Mesendoderm (in vitro differentiated cells): ENCODE results near the gene HERC4.

Experiments used
- DNase-seq: peaks from one replicate; pipeline ENCODE4 v3.0.0; 2013
- H2AK5ac ChIP-seq: 2 replicates; pipeline ENCODE4 v1.6.1; 2013; ENCODE audit warnings: low read length, inconsistent platforms
- H2BK120ac ChIP-seq: 2 replicates; pipeline ENCODE4 v1.6.1; 2013; ENCODE audit warnings: low read depth, mild to moderate bottlenecking, low read length, moderate library complexity, mixed read lengths
- H2BK15ac ChIP-seq: replicated peaks from 2 replicates; pipeline ENCODE4 v1.6.1; 2013; ENCODE audit warnings: low read depth, mild to moderate bottlenecking, moderate library complexity
- H2BK5ac ChIP-seq: 2 replicates; pipeline ENCODE4 v1.6.1; 2013; ENCODE audit warnings: low read length, inconsistent platforms
- H3K18ac ChIP-seq: 2 replicates; pipeline ENCODE4 v1.6.1; 2013; ENCODE audit warnings: mild to moderate bottlenecking, low read length, mixed read lengths
- H3K23ac ChIP-seq: one replicate; pipeline ENCODE4 v1.6.1; 2013; ENCODE audit warnings: low read length
- H3K27ac ChIP-seq: 2 replicates; pipeline ENCODE4 v1.5.1; 2013; ENCODE audit warnings: low read depth, mild to moderate bottlenecking, inconsistent platforms, low read length, moderate library complexity
- H3K27me3 ChIP-seq: 2 replicates; pipeline ENCODE4 v1.6.1; 2013; ENCODE audit warnings: low read length, control low read depth, mild to moderate bottlenecking, inconsistent platforms; ENCODE audit not compliant: insufficient read depth, poor library complexity
- H3K36me3 ChIP-seq: 2 replicates; pipeline ENCODE4 v1.6.1; 2013; ENCODE audit warnings: low read length, inconsistent platforms; ENCODE audit not compliant: control insufficient read depth, insufficient read depth
- H3K4ac ChIP-seq: one replicate; pipeline ENCODE4 v1.6.1; 2013; ENCODE audit warnings: low read depth, mild to moderate bottlenecking, low read length, moderate library complexity
- H3K4me1 ChIP-seq: 2 replicates; pipeline ENCODE4 v1.6.1; 2013; ENCODE audit warnings: low read depth, low read length, inconsistent platforms; ENCODE audit not compliant: control insufficient read depth
- H3K4me2 ChIP-seq: 2 replicates; pipeline ENCODE4 v1.6.1; 2013; ENCODE audit warnings: low read length
- H3K4me3 ChIP-seq: 2 replicates; pipeline ENCODE4 v1.5.1; 2013; ENCODE audit warnings: mild to moderate bottlenecking, low read length
- H3K56ac ChIP-seq: one replicate; pipeline ENCODE4 v1.6.1; 2013; ENCODE audit warnings: low read length
- H3K79me1 ChIP-seq: 2 replicates; pipeline ENCODE4 v1.6.1; 2013; ENCODE audit warnings: low read length, inconsistent platforms
- H3K79me2 ChIP-seq: 2 replicates; pipeline ENCODE4 v1.6.1; 2013; ENCODE audit warnings: mild to moderate bottlenecking, low read length; ENCODE audit not compliant: control insufficient read depth, insufficient read depth
- H3K9ac ChIP-seq: 2 replicates; pipeline ENCODE4 v1.6.1; 2013; ENCODE audit warnings: low read length, inconsistent platforms
- H4K5ac ChIP-seq: one replicate; pipeline ENCODE4 v1.6.1; 2013; ENCODE audit warnings: low read length
- H4K8ac ChIP-seq: one replicate; pipeline ENCODE4 v1.6.1; 2013; ENCODE audit warnings: low read depth, mild to moderate bottlenecking, control low read depth, low read length, moderate library complexity
- WGBS: extraction: QIAGEN DNeasy Blood & Tissue Kit; methylation state at CpG from one replicate; pipeline ENCODE4 v1.1.7; 2013; ENCODE audit warnings: low lambda C conversion rate, missing lambda C conversion rate; ENCODE audit not compliant: insufficient coverage; ENCODE audit errors: extremely low coverage; 5-methylcytosine and 5-hydroxymethylcytosine counted together

Gene HERC4

GRCh38 chr10:68112837-68113236 lies 37.8 kb upstream of the HERC4 start:
- H3K4me1 ChIP-seq: no peaks in the 10 kb centered on the region
- DNase-seq: no peak
- no CpG with 5 or more reads among the region's 1 CpG for WGBS

GRCh38 chr10:68111584-68111983 lies 36.5 kb upstream of the HERC4 start:
- no peak overlapping the region for H3K27ac ChIP-seq
- H4K5ac ChIP-seq: no peak overlapping the region
- H3K4me1 ChIP-seq: no peaks in the 10 kb centered on the region
- no peak overlapping the region for H3K4me2 ChIP-seq
- H3K23ac ChIP-seq: no peak overlapping the region
- no peak overlapping the region for H2BK5ac ChIP-seq
- H3K56ac ChIP-seq: no peak overlapping the region
- no peak for DNase-seq
- H4K8ac ChIP-seq: no peak overlapping the region
- H2AK5ac ChIP-seq: no peak overlapping the region
- H3K27me3 ChIP-seq: no peaks in the 10 kb centered on the region
- H3K18ac ChIP-seq: no peak overlapping the region
- no peaks in the 10 kb centered on the region for H3K79me2 ChIP-seq
- no peaks in the 10 kb centered on the region for H3K36me3 ChIP-seq
- H3K9ac ChIP-seq: no peak overlapping the region
- no CpG with 5 or more reads among the region's 2 CpGs for whole genome bisulfite sequencing
- H3K4ac ChIP-seq: no peak overlapping the region
- no peak overlapping the region for H3K4me3 ChIP-seq
- H3K79me1 ChIP-seq: no peaks in the 10 kb centered on the region
- no peak overlapping the region for H2BK15ac ChIP-seq
- no peak overlapping the region for H2BK120ac ChIP-seq

More at GRCh38 chr10:68112837-68113236, 37.8 kb upstream of the HERC4 start:
- no peak overlapping the region for H3K4me2 ChIP-seq
- H2BK15ac ChIP-seq: no peak overlapping the region
- no peak overlapping the region for H2AK5ac ChIP-seq
- no peak overlapping the region for H3K18ac ChIP-seq
- no peak overlapping the region for H3K23ac ChIP-seq
- no peak overlapping the region for H2BK120ac ChIP-seq
- no peaks in the 10 kb centered on the region for H3K79me2 ChIP-seq
- H3K27me3 ChIP-seq: no peaks in the 10 kb centered on the region
- no peak overlapping the region for H3K27ac ChIP-seq
- H3K4ac ChIP-seq: no peak overlapping the region
- no peaks in the 10 kb centered on the region for H3K79me1 ChIP-seq
- H2BK5ac ChIP-seq: no peak overlapping the region
- H3K36me3 ChIP-seq: no peaks in the 10 kb centered on the region
- H4K5ac ChIP-seq: no peak overlapping the region
- H3K4me3 ChIP-seq: no peak overlapping the region
- H3K9ac ChIP-seq: no peak overlapping the region
- H4K8ac ChIP-seq: no peak overlapping the region
- H3K56ac ChIP-seq: no peak overlapping the region

- Histone ChIP-seq H3K27me3 (no peaks in the 10 kb centered on the region), H4K8ac (no peak overlapping the region), H3K18ac (no peak overlapping the region), H3K4me2 (no peak overlapping the region), H2BK15ac (no peak overlapping the region), H3K4me1 (no peaks in the 10 kb centered on the region), H4K5ac (no peak overlapping the region), H3K4ac (no peak overlapping the region), H2BK120ac (no peak overlapping the region), H3K36me3 (no peaks in the 10 kb centered on the region), H2AK5ac (no peak overlapping the region), H3K79me2 (no peaks in the 10 kb centered on the region), H2BK5ac (no peak overlapping the region), H3K9ac (no peak overlapping the region), H3K27ac (no peak overlapping the region), H3K4me3 (no peak overlapping the region), H3K23ac (no peak overlapping the region), H3K79me1 (no peaks in the 10 kb centered on the region), H3K56ac (no peak overlapping the region)
- WGBS: no CpG with 5 or more reads among the region's 2 CpGs
- no peak for DNase-seq
Measured at GRCh38 chr10:68110027-68110426, 34.9 kb upstream of the HERC4 start.

GRCh38 chr10:68109331-68109730 lies 34.2 kb upstream of the HERC4 start, which contains the start of gene MYPN:
Gene MYPN, plus strand, starts transcription at chr10:68109488. Its CDS starts 11,951 bp downstream, at chr10:68121439.
- no peak within 1 kb of the TSS for H3K27ac ChIP-seq

GRCh38 chr10:68108653-68109052 lies 33.6 kb upstream of the HERC4 start:
- Histone ChIP-seq H3K79me1 (no peaks in the 10 kb centered on the region), H3K56ac (no peak overlapping the region), H2BK120ac (no peak overlapping the region), H3K4me3 (no peak overlapping the region), H3K18ac (no peak overlapping the region), H3K4me2 (no peak overlapping the region), H3K27me3 (no peaks in the 10 kb centered on the region), H4K5ac (no peak overlapping the region), H3K4ac (no peak overlapping the region), H2AK5ac (no peak overlapping the region), H3K79me2 (no peaks in the 10 kb centered on the region), H4K8ac (no peak overlapping the region), H2BK15ac (no peak overlapping the region), H3K36me3 (no peaks in the 10 kb centered on the region), H2BK5ac (no peak overlapping the region), H3K27ac (no peak overlapping the region), H3K4me1 (no peaks in the 10 kb centered on the region), H3K23ac (no peak overlapping the region), H3K9ac (no peak overlapping the region)
- DNase-seq: no peak
- no CpG with 5 or more reads among the region's 11 CpGs for WGBS

More at GRCh38 chr10:68109331-68109730, 34.2 kb upstream of the HERC4 start, which contains the start of gene MYPN:
- Histone ChIP-seq H4K5ac (no peak within 1 kb of the TSS), H2BK5ac (no peak within 1 kb of the TSS), H3K23ac (no peak within 1 kb of the TSS), H3K56ac (no peak within 1 kb of the TSS), H4K8ac (no peak within 1 kb of the TSS), H3K27me3 (no peaks in the 10 kb centered on the region), H3K36me3 (no peaks in the 10 kb centered on the region), H2BK120ac (no peak within 1 kb of the TSS), H3K18ac (no peak within 1 kb of the TSS), H3K4ac (no peak within 1 kb of the TSS), H3K79me1 (no peaks in the 10 kb centered on the region), H3K4me2 (no peak within 1 kb of the TSS), H2AK5ac (no peak within 1 kb of the TSS), H3K79me2 (no peaks in the 10 kb centered on the region), H3K9ac (no peak within 1 kb of the TSS), H3K4me3 (no peak within 1 kb of the TSS), H2BK15ac (no peak within 1 kb of the TSS), H3K4me1 (no peaks in the 10 kb centered on the region)
- DNase-seq: no peak
- WGBS: no CpG with 5 or more reads among the region's 3 CpGs

- Histone ChIP-seq H4K8ac (no peak overlapping the region), H3K79me2 (no peaks in the 10 kb centered on the region)
- no CpG with 5 or more reads among the region's 3 CpGs for WGBS
Measured at GRCh38 chr10:68108051-68108450, 33.0 kb upstream of the HERC4 start.

More at GRCh38 chr10:68108051-68108450, 33.0 kb upstream of the HERC4 start:
- Histone ChIP-seq H3K79me1 (no peaks in the 10 kb centered on the region), H3K56ac (no peak overlapping the region), H3K27ac (no peak overlapping the region), H3K27me3 (no peaks in the 10 kb centered on the region), H4K5ac (no peak overlapping the region), H3K4ac (no peak overlapping the region), H3K9ac (no peak overlapping the region), H3K4me1 (no peaks in the 10 kb centered on the region), H2BK120ac (no peak overlapping the region), H2BK15ac (no peak overlapping the region), H3K4me2 (no peak overlapping the region), H3K23ac (no peak overlapping the region), H3K4me3 (no peak overlapping the region), H2BK5ac (no peak overlapping the region), H3K18ac (no peak overlapping the region), H3K36me3 (no peaks in the 10 kb centered on the region), H2AK5ac (no peak overlapping the region)
- DNase-seq: no peak
